Endothelial cell of umbilical vein (primary cell): Measurements from ENCODE around the gene COQ9. TPM values are rescaled to one million over a fixed set of nuclear protein-coding genes. Genes with fewer than 3 reads are reported as not detected.

Experiments
- BruUV-seq: library from RNA; stranded (reverse); fragments of 400-500 nt; replicated peaks from 2 replicates; lab custom pipeline; 2021; lab: Mats Ljungman, UMichigan
- CTCF ChIA-PET: fragments of 300-600, 350-600 bp; sonication (Branson Sonifier 250); formaldehyde crosslinking; loops from one replicate; lab custom pipeline; 2021; ENCODE audit warnings: antibody characterized with exemption, inconsistent platforms; lab: Charles Lee
- POLR2A ChIA-PET: fragments of 300-600, 350-600 bp; sonication (Branson Sonifier 250); formaldehyde crosslinking; loops from one replicate; lab custom pipeline; 2021; ENCODE audit warnings: antibody characterized with exemption, inconsistent platforms; lab: Charles Lee
- DNase-seq: peaks from one replicate; pipeline ENCODE4 v3.0.0-alpha.2; 2011; ENCODE audit warnings: low read depth, low spot score
- FAIRE-seq: peaks from 2 replicates; lab custom pipeline; 2011; peaks lifted over from hg19 to GRCh38; lab: Jason Lieb, UNC
- H2AFZ ChIP-seq: 2 replicates; pipeline ENCODE4 v1.6.0; 2012; ENCODE audit warnings: low read depth, low read length, control low read depth, inconsistent platforms
- H3K27ac ChIP-seq: 2 replicates; pipeline ENCODE4 v1.5.1; 2011; ENCODE audit warnings: low read depth, mild to moderate bottlenecking, control low read depth, low read length, moderate library complexity; ENCODE audit not compliant: insufficient read depth
- H3K27me3 ChIP-seq, 2 experiments: 2 replicates each; pipeline versions ENCODE4 v1.6.0 to v1.6.1; 2011; ENCODE audit warnings: low read length in 2 of 2, mixed read lengths in 1 of 2; ENCODE audit not compliant: control insufficient read depth in 2 of 2, insufficient read depth in 2 of 2
- H3K36me3 ChIP-seq, 2 experiments: 2 replicates in 1 of 2; 3 replicates in 1 of 2; pipeline ENCODE4 v1.5.1; 2011; ENCODE audit warnings: low read length in 2 of 2, mild to moderate bottlenecking in 1 of 2, moderate library complexity in 1 of 2; ENCODE audit not compliant: control insufficient read depth in 2 of 2, insufficient read depth in 2 of 2; ENCODE audit errors: extremely low read depth in 1 of 2
- H3K4me1 ChIP-seq: 3 replicates; pipeline ENCODE4 v1.5.1; 2011; ENCODE audit warnings: mild to moderate bottlenecking, low read length; ENCODE audit not compliant: control insufficient read depth, insufficient read depth; ENCODE audit errors: extremely low read depth
- H3K4me2 ChIP-seq: 2 replicates; pipeline ENCODE4 v1.6.1; 2011; ENCODE audit warnings: low read length, control low read depth, mixed read lengths; ENCODE audit not compliant: insufficient read depth
- H3K4me3 ChIP-seq, 3 experiments: fragments of 200-600 bp in 1 of 3; sonication (generic), shearing (Covaris generic) in 1 of 3; replicated peaks in 1 of 3; 2 replicates each; pipeline ENCODE4 v1.5.1; 2011 to 2016; ENCODE audit warnings: control low read depth in 3 of 3, low read length in 3 of 3, mild to moderate bottlenecking in 2 of 3, inconsistent platforms in 1 of 3, low read depth in 1 of 3, moderate library complexity in 1 of 3; ENCODE audit not compliant: insufficient read depth in 1 of 3
- H3K79me2 ChIP-seq: 2 replicates; pipeline ENCODE4 v1.6.0; 2012; ENCODE audit warnings: low read length, inconsistent platforms; ENCODE audit not compliant: control insufficient read depth, insufficient read depth
- H3K9ac ChIP-seq: replicated peaks from 2 replicates; pipeline ENCODE3; 2011; ENCODE audit warnings: low read length, control low read depth; ENCODE audit not compliant: insufficient read depth; ENCODE audit errors: extremely low read depth
- H3K9me1 ChIP-seq: replicated peaks from 3 replicates; pipeline ENCODE4 v1.6.0; 2011; ENCODE audit warnings: mild to moderate bottlenecking, low read length; ENCODE audit not compliant: control insufficient read depth, insufficient read depth; ENCODE audit errors: extremely low read depth
- H3K9me3 ChIP-seq: replicated peaks from 2 replicates; pipeline ENCODE4 v1.5.1; 2012; ENCODE audit warnings: low read length, inconsistent platforms; ENCODE audit not compliant: control insufficient read depth, insufficient read depth
- H4K20me1 ChIP-seq: replicated peaks from 2 replicates; pipeline ENCODE3; 2011; ENCODE audit warnings: mild to moderate bottlenecking, low read length; ENCODE audit not compliant: control insufficient read depth, insufficient read depth; ENCODE audit errors: extremely low read depth
- CTCF ChIP-seq, 2 donors: IDR thresholded peaks; 1 replicate in 1 of 2; 2 replicates in 1 of 2; pipeline ENCODE4 v1.5.1; 2011; ENCODE audit warnings: low read length in 2 of 2, mild to moderate bottlenecking in 2 of 2, moderate library complexity in 2 of 2, control low read depth in 1 of 2, inconsistent platforms in 1 of 2, low read depth in 1 of 2; ENCODE audit not compliant: insufficient read depth in 1 of 2; ENCODE audit errors: extremely low read depth in 1 of 2
- EZH2 ChIP-seq: IDR thresholded peaks from 2 replicates; pipeline ENCODE4 v1.6.1; 2012; ENCODE audit warnings: borderline replicate concordance, low read depth, mild to moderate bottlenecking, moderate library complexity, low read length, inconsistent platforms; ENCODE audit not compliant: severe bottlenecking
- FOS ChIP-seq: IDR thresholded peaks from 2 replicates; pipeline ENCODE4 v1.6.1; 2011; ENCODE audit warnings: mild to moderate bottlenecking, low read length, moderate library complexity, borderline replicate concordance; ENCODE audit not compliant: insufficient read depth
- GATA2 ChIP-seq: IDR thresholded peaks from 2 replicates; pipeline ENCODE4 v1.7.0; 2011; ENCODE audit warnings: low read depth, mild to moderate bottlenecking, moderate library complexity, mixed read lengths, low read length; ENCODE audit not compliant: insufficient read length, insufficient read depth
- JUN ChIP-seq: IDR thresholded peaks from 2 replicates; pipeline ENCODE4 v1.6.1; 2011; ENCODE audit warnings: borderline replicate concordance, low read depth; ENCODE audit not compliant: insufficient read length, insufficient read depth
- MAX ChIP-seq: IDR thresholded peaks from 2 replicates; pipeline ENCODE4 v1.6.1; 2011; ENCODE audit not compliant: insufficient read depth, insufficient read length
- MYC ChIP-seq: IDR thresholded peaks from one replicate; pipeline ENCODE4 v1.6.1; 2011; ENCODE audit warnings: mild to moderate bottlenecking, low read depth, low read length
- POLR2A ChIP-seq: IDR thresholded peaks from 2 replicates; pipeline ENCODE4 v1.6.1; 2012; ENCODE audit warnings: low read depth, mild to moderate bottlenecking, control low read depth, low read length
- POLR2AphosphoS5 ChIP-seq: IDR thresholded peaks from 2 replicates; pipeline ENCODE4 v1.6.1; 2012; ENCODE audit warnings: low read depth, mild to moderate bottlenecking, control low read depth, low read length, moderate library complexity; ENCODE audit not compliant: insufficient read depth
- dilution Hi-C: fragments of 300-500 bp; cut with MboI; formaldehyde crosslinking; loops from one replicate; pipeline ENCODE4 v1.15.0; 2019; ENCODE audit warnings: low sequenced_read_pairs; ENCODE audit not compliant: extremely low pct_ligation_motif_present
- intact Hi-C: fragments of 100-400 bp; cut with micrococcal nuclease; formaldehyde crosslinking; loops from one replicate; pipeline ENCODE4 v1.10.0; 2022
- polyA plus RNA-seq, 4 experiments: library from polyadenylated mRNA; depleted of rRNA in 3 of 4; stranded (reverse) in 3 of 4; unstranded in 1 of 4; fragments of >200 nt; gene quantifications; 2 replicates each; pipeline versions ENCODE4 v1.2.1 to v1.2.3, GENCODE V29; 2011 to 2012; ENCODE audit warnings: missing spikeins in 1 of 4
- total RNA-seq: library from RNA; stranded (reverse); gene quantifications from 2 replicates; pipeline ENCODE4 v1.2.3, GENCODE V29; 2021

COQ9 gene
- total and polyA plus RNA-seq, 2 donors (not counting 3 experiments of a cell fraction or from before 2014, with no cell fraction given), result 42.5 to 78.3 TPM

- TF ChIP-seq POLR2A, result no peak
- TF ChIP-seq MAX, result no peak
- TF ChIP-seq POLR2AphosphoS5, result no peak
- no peak for TF ChIP-seq CTCF (IDR thresholded peaks at IDR 0.05; ENCODE audit: extremely low read depth in 1 of 2, insufficient read depth in 1 of 2, low read depth in 1 of 2, low read length in 2 of 2)
- TF ChIP-seq EZH2, result no peak
- TF ChIP-seq JUN, result no peak
- TF ChIP-seq MYC, result no peak
- TF ChIP-seq GATA2, result no peak
- TF ChIP-seq FOS, result no peak
- Histone ChIP-seq H3K4me1 (peaks cover 5% of the 10 kb centered on the region), H3K79me2 (peaks cover 12% of the 10 kb centered on the region), H3K9me1 (no peaks in the 10 kb centered on the region), H3K27me3 (no peaks in the 10 kb centered on the region), H2AFZ (no peak overlapping the region), H3K9me3 (no peaks in the 10 kb centered on the region), H3K4me2 (no peak overlapping the region), H3K27ac (no peak overlapping the region), H3K36me3 (peaks cover 2 to 26% of the 10 kb centered on the region in 2 experiments), H3K4me3 (no peak overlapping the region), H4K20me1 (no peaks in the 10 kb centered on the region), H3K9ac (no peak overlapping the region)
- dilution Hi-C loops, result no loop called here
- ChIA-PET POLR2A (no interaction called here), CTCF (interaction anchor here (1.9 kb wide), 1 partner anchor 10 kb away, joined by 6 read pairs; the partner anchor contains the start of gene POLR2C)
- FAIRE-seq (no peak), DNase-seq (no peak)
- BruUV-seq, result no TSS peak
- intact Hi-C loops, result no loop called here
Measured at GRCh38 chr16:57452021-57452420, 4.7 kb downstream of the COQ9 start.
